ENCODE measurements around the gene EML3. TPM values are rescaled to one million over a fixed set of nuclear protein-coding genes. Genes with fewer than 3 reads are reported as not detected.

Gene EML3
- total RNA-seq, 1 donor from 2014 or later, result 26.7 TPM

GRCh38 chr11:62556108-62556874 lies 56.3 kb downstream of the EML3 start:
- H3K27me3 Mint-ChIP-seq (ENCODE audit: unreplicated experiment), result peaks cover 4% of the 10 kb centered on the region
- peak overlapping the region; percentile 30 for H3K4me3 Mint-ChIP-seq (ENCODE audit: unreplicated experiment)
- no peak for TF ChIP-seq CTCF (IDR thresholded peaks at IDR 0.05; ENCODE audit: partially characterized antibody, unreplicated experiment)
- no peaks in the 10 kb centered on the region for H3K9me3 Mint-ChIP-seq (ENCODE audit: unreplicated experiment)
- peaks cover 5% of the 10 kb centered on the region for H3K36me3 Mint-ChIP-seq (ENCODE audit: unreplicated experiment)
- H3K4me1 Mint-ChIP-seq (ENCODE audit: low read depth, unreplicated experiment), result peaks cover 33% of the 10 kb centered on the region
- peak; percentile 65 for DNase-seq
- peak overlapping the region; percentile 53 for H3K27ac Mint-ChIP-seq (ENCODE audit: unreplicated experiment)

- Mint-ChIP-seq H3K36me3 (ENCODE audit: unreplicated experiment) (peaks cover 5% of the 10 kb centered on the region), H3K27me3 (ENCODE audit: unreplicated experiment) (peaks cover 4% of the 10 kb centered on the region), H3K27ac (ENCODE audit: unreplicated experiment) (peak overlapping the region; percentile 31), H3K9me3 (ENCODE audit: unreplicated experiment) (no peaks in the 10 kb centered on the region), H3K4me1 (ENCODE audit: low read depth, unreplicated experiment) (peaks cover 32% of the 10 kb centered on the region), H3K4me3 (ENCODE audit: unreplicated experiment) (peak overlapping the region; percentile 30)
- TF ChIP-seq CTCF (IDR thresholded peaks at IDR 0.05; ENCODE audit: partially characterized antibody, unreplicated experiment), result no peak
- DNase-seq, result no peak
Observed at GRCh38 chr11:62555464-62556107, 57.0 kb downstream of the EML3 start.

DNA sequence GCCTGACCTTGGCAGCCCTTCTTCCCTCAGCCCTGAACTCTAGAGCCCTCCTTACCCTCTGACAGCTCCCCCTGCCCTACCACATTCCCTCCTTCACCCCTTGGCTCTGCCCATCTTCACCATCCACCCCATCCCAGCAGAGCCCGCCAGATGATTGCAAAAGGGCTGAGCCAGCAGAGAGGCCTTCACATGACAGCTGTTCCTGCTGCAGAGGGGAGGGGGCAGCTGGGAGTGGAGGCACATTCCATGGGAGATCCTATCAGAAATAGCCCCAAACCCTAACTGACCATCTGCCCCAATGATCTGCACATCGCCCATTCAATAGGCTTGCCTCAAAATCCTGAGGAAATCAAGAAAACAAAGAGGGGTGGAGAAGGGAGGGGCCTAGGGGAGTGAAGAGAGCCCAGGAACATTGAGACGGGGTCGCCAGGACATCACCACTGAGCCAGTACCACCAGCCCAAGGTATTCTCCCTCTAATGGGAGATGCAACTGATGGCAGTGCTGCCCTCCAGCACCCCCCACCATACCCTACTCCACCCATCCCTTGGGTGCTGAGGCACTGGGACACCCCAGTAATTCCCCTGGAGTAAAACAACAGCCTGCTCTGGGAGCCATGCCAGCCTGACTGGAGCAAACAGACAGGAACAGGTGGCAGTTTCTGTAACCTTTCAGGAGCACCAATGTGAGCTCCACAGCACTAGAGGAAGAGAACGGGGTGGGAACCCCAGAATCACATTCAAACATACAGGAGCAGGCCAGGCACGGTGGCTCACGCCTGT lies 58.0 kb downstream of the EML3 start:
- peaks cover 31% of the 10 kb centered on the region for H3K4me1 Mint-ChIP-seq (ENCODE audit: low read depth, unreplicated experiment)
- H3K4me3 Mint-ChIP-seq (ENCODE audit: unreplicated experiment), result no peak overlapping the region
- no peaks in the 10 kb centered on the region for H3K9me3 Mint-ChIP-seq (ENCODE audit: unreplicated experiment)
- peak overlapping the region; percentile 40 for H3K27ac Mint-ChIP-seq (ENCODE audit: unreplicated experiment)
- peaks cover 5% of the 10 kb centered on the region for H3K27me3 Mint-ChIP-seq (ENCODE audit: unreplicated experiment)
- no peak for TF ChIP-seq CTCF (IDR thresholded peaks at IDR 0.05; ENCODE audit: partially characterized antibody, unreplicated experiment)
- DNase-seq, result no peak
- H3K36me3 Mint-ChIP-seq (ENCODE audit: unreplicated experiment), result peaks cover under 1% of the 10 kb centered on the region

DNA sequence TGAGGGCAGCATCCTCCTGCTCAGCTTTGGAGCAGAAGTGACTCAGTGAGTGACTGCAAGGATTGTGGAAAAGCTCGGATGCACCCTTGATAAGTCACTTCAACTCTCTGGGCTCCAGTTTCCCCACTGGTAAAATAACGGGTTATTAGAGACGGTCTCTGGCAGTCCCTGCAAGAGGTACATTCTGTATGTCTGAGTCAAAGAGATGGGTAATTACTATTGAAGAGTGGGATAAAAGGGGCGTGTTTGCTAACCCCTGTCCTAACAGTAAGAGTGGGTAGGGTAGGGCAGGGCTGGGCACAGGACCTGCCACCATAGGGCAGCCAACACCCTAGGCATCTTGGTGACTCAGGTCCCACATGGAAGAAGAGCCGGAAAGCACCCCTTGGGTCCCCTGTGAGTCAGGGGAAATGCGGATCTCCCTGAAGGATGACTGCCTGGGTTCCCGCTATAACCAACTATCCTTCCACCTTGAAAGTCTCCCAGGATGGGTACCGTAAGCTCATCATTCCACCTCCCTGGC lies 58.7 kb downstream of the EML3 start:
- Mint-ChIP-seq H3K4me3 (ENCODE audit: unreplicated experiment) (peak overlapping the region; percentile 11), H3K36me3 (ENCODE audit: unreplicated experiment) (no peaks in the 10 kb centered on the region), H3K27ac (ENCODE audit: unreplicated experiment) (peak overlapping the region; percentile 40), H3K4me1 (ENCODE audit: low read depth, unreplicated experiment) (peaks cover 31% of the 10 kb centered on the region), H3K9me3 (ENCODE audit: unreplicated experiment) (no peaks in the 10 kb centered on the region), H3K27me3 (ENCODE audit: unreplicated experiment) (peaks cover 5% of the 10 kb centered on the region)
- DNase-seq, result no peak
- TF ChIP-seq CTCF (IDR thresholded peaks at IDR 0.05; ENCODE audit: partially characterized antibody, unreplicated experiment), result no peak

Measured in glutamatergic neuron (in vitro differentiated cells).